ENCODE data around the gene TMEM117. TPM values are rescaled to one million over a fixed set of nuclear protein-coding genes. Genes with fewer than 3 reads are reported as not detected.

TMEM117 gene
- polyA plus RNA-seq, 1 donor (not counting 4 experiments of a cell fraction or from before 2014, with no cell fraction given), result 8.5 TPM

- Histone ChIP-seq H3K4me2 (ENCODE audit: control insufficient read depth, extremely low read depth, insufficient read depth, low read depth, low read length) (peak overlapping the region; percentile 58), H3K27me3 (ENCODE audit: control insufficient read depth, extremely low read depth, insufficient read depth, low read length) (no peaks in the 10 kb centered on the region), H3K9ac (ENCODE audit: control insufficient read depth, extremely low read depth, insufficient read depth, low read length) (no peak overlapping the region), H3K4me3 (ENCODE audit: control insufficient read depth in 2 of 3, extremely low read depth in 1 of 3, insufficient read depth in 2 of 3, low read depth in 1 of 3, low read length in 3 of 3) (no peak overlapping the region), H4K20me1 (ENCODE audit: control insufficient read depth, extremely low read depth, insufficient read depth, low read length) (no peaks in the 10 kb centered on the region), H3K79me2 (ENCODE audit: control insufficient read depth, insufficient read depth, low read length) (no peaks in the 10 kb centered on the region), H2AFZ (ENCODE audit: control insufficient read depth, low read length) (no peak overlapping the region), H3K4me1 (ENCODE audit: control insufficient read depth, extremely low read depth, insufficient read depth, low read length) (peaks cover 15% of the 10 kb centered on the region), H3K36me3 (ENCODE audit: control insufficient read depth in 2 of 2, extremely low read depth in 1 of 2, insufficient read depth in 2 of 2, low read length in 2 of 2) (no peaks in the 10 kb centered on the region), H3K9me3 (ENCODE audit: control insufficient read depth, low read depth, low read length) (no peaks in the 10 kb centered on the region), H3K27ac (ENCODE audit: control insufficient read depth, insufficient read depth, low read length) (no peak overlapping the region), H3K9me1 (ENCODE audit: control insufficient read depth, extremely low read depth, insufficient read depth, low read length) (no peaks in the 10 kb centered on the region)
- TF ChIP-seq CTCF (optimal IDR thresholded peaks at IDR 0.05 in 1 of 3, IDR thresholded peaks at IDR 0.05 in 1 of 3, conservative IDR thresholded peaks at IDR 0.05 in 1 of 3; ENCODE audit: extremely low read depth in 1 of 3, insufficient read depth in 2 of 3, low read length in 3 of 3) (no peak), EZH2 (IDR thresholded peaks at IDR 0.05; ENCODE audit: low read length) (no peak)
- DNase-seq (ENCODE audit: low read depth, low spot score) (no peak), FAIRE-seq (no peak)
- dilution Hi-C loops (cut with MboI; ENCODE audit: extremely low pct_ligation_motif_present, low sequenced_read_pairs), result no loop called here
Observed at GRCh38 chr12:44054281-44054680, 218.4 kb downstream of the TMEM117 start.

GRCh38 chr12:44058366-44058765, 222.5 kb downstream of the TMEM117 start:
- DNase-seq (ENCODE audit: low read depth, low spot score) (no peak), FAIRE-seq (no peak)
- no peak overlapping the region for H3K27ac ChIP-seq (ENCODE audit: control insufficient read depth, insufficient read depth, low read length)
- H4K20me1 ChIP-seq (ENCODE audit: control insufficient read depth, extremely low read depth, insufficient read depth, low read length), result no peaks in the 10 kb centered on the region
- TF ChIP-seq EZH2 (IDR thresholded peaks at IDR 0.05; ENCODE audit: low read length) (no peak), CTCF (optimal IDR thresholded peaks at IDR 0.05 in 1 of 3, IDR thresholded peaks at IDR 0.05 in 1 of 3, conservative IDR thresholded peaks at IDR 0.05 in 1 of 3; ENCODE audit: extremely low read depth in 1 of 3, insufficient read depth in 2 of 3, low read length in 3 of 3) (no peak)
- H2AFZ ChIP-seq (ENCODE audit: control insufficient read depth, low read length), result no peak overlapping the region
- H3K9ac ChIP-seq (ENCODE audit: control insufficient read depth, extremely low read depth, insufficient read depth, low read length), result no peak overlapping the region
- no peaks in the 10 kb centered on the region for H3K36me3 ChIP-seq (ENCODE audit: control insufficient read depth in 2 of 2, extremely low read depth in 1 of 2, insufficient read depth in 2 of 2, low read length in 2 of 2)
- H3K9me3 ChIP-seq (ENCODE audit: control insufficient read depth, low read depth, low read length), result no peaks in the 10 kb centered on the region
- no peaks in the 10 kb centered on the region for H3K79me2 ChIP-seq (ENCODE audit: control insufficient read depth, insufficient read depth, low read length)
- no peaks in the 10 kb centered on the region for H3K9me1 ChIP-seq (ENCODE audit: control insufficient read depth, extremely low read depth, insufficient read depth, low read length)
- dilution Hi-C loops (cut with MboI; ENCODE audit: extremely low pct_ligation_motif_present, low sequenced_read_pairs), result no loop called here
- H3K4me1 ChIP-seq (ENCODE audit: control insufficient read depth, extremely low read depth, insufficient read depth, low read length), result peaks cover 10% of the 10 kb centered on the region
- H3K27me3 ChIP-seq (ENCODE audit: control insufficient read depth, extremely low read depth, insufficient read depth, low read length), result no peaks in the 10 kb centered on the region
- no peak overlapping the region for H3K4me3 ChIP-seq (ENCODE audit: control insufficient read depth in 2 of 3, extremely low read depth in 1 of 3, insufficient read depth in 2 of 3, low read depth in 1 of 3, low read length in 3 of 3)
- no peak overlapping the region for H3K4me2 ChIP-seq (ENCODE audit: control insufficient read depth, extremely low read depth, insufficient read depth, low read depth, low read length)

All from keratinocyte (primary cell).